ENCODE data around the gene YDJC.
"Not testable (repeated sequence)": the region's sequence is repeated elsewhere in the genome, so short reads cannot be mapped to it uniquely, and the experiment has no call there.

YDJC gene

DNA sequence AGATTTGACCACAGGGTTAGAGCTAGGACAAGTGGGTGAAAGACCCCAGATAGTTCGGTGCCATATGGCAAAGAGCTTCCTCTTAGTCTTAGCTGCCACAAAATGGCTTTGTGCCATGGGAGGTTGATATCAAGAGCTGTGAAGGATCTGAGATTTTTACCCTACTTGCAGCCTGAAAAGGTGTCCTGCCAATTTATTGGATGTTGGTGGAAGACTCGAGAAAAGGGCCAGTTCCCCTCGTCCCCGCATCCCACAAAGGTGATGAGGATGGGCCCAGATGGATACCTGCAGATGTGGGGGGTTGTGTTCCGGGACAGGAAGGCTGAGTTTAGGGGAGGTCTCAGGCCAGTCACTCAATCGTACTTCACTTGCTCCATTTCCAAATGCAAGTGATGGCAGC lies 27.2 kb downstream of the YDJC start:
- no peak for DNase-seq

DNA sequence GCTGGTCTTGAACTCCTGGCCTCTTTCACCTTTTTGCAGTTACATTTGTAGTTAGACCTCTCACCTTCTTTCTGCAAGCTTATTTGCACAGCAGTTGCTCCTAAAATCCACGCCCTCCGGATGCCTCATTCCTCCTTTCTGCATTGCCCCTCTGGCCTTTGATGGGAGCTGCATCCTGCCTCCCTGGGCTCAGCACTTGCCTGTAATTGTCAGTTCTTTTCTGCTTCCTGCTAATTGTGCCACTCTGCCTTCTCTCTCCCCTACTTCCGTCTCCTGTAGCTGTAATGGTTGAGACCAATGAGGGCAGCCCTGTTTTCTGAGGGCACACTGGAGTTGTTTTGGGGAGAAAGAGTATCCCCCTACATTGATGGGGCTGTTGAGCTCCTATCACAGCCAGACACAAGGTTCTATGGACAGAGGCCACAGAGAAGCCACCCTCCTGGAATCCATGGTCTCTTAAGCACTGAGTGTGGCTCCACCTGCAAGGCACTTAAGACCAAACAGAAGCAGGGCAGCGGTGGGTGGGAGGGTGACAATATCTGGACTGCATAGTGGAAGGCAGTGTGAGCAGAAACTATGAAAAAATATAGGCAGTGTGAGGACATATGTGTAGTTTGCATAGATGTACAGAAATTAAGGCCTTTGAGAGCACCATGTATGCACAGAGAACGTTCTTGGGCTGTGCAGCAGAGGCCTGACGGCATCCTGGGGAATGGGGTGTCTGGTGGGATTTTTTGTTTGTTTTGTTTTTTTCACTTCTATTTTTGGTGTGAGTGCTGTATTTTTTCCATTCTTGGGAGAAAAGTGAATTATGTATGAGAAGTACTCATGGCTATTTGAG lies 30.5 kb downstream of the YDJC start:
- DNase-seq, result no peak

DNA sequence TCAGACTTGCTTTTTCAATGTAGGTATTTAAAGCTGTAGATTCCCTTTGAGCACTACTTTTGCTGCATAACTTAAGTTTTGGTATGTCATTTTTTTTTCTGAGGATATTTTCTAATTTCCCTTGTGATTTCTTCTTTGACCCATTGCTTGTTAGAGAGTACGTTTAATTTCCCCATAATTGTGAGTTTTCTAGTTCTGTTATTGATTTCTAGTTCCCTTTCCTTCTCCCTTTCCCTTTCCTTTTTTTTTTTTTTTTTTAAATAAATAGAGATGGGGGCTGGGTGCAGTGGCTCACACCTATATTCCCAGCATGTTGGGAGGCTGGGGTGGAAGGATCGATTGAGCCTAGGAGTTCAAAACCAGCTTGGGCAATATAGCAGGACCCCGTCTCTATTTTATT lies 31.5 kb downstream of the YDJC start:
- DNase-seq, result no peak

DNA sequence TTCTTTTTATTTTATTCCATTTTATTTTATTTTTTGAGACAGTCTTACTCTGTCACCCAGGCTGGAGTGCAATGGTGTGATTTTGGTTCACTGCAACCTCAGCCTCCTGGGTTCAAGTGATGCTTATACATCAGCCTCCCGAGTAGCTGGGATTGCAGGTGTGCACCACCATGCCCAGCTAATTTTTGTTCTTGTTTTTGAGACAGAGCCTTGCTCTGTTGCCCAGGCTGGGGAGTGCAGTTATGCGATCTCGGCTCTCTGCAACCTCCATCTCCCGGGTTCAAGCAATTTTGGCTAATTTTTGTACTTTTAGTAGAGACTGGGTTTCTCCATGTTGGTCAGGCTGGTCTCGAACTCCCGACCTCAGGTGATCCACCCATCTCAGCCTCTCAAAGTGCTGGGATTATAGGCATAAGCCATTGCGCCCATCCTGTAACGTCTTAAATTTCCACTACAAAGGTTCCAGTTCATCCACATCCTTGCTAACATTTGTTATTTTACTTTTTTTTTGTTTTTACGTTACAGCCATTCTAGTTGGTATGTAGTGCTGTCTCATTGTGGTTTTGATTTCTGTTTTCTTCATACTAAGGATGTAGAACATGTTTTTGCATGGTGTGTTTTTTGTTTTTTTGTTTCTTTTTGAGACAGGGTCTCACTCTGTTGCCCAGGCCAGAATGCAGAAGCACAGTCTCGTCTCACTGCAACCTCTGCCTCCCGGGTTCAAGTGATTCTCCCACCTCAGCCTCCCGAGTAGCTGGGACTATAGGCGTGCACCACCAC lies 33.3 kb downstream of the YDJC start:
- DNase-seq, result not testable (repeated sequence)

DNA sequence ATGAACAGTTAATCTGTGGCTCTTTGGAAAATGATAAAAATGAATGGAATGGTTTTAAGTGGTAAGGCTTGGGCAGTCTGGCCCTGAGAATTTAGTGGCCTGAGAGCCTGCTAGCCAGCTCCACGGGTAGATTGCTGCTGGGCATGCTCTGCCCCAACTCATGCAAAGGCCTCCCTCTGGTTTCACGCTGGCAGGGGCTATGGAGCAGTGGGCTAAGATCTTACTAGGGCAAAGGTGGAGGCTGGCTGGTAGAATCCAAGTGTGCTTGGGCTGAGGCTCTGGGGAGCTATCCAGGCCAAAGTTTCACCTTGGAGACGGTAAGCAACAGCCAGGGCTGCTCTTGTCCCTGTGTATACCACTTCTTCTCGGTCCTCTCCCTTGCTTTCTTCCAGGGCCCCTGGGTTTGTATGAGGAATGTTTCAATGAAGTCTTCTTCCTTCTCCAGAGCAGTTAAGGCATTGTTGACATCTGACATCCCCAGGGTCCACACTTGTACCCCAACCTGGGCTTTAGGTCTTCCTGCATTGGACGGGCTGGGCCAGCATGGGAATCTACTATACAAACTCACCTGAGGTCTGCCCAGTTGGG lies 34.9 kb downstream of the YDJC start:
- DNase-seq, result no peak

DNA sequence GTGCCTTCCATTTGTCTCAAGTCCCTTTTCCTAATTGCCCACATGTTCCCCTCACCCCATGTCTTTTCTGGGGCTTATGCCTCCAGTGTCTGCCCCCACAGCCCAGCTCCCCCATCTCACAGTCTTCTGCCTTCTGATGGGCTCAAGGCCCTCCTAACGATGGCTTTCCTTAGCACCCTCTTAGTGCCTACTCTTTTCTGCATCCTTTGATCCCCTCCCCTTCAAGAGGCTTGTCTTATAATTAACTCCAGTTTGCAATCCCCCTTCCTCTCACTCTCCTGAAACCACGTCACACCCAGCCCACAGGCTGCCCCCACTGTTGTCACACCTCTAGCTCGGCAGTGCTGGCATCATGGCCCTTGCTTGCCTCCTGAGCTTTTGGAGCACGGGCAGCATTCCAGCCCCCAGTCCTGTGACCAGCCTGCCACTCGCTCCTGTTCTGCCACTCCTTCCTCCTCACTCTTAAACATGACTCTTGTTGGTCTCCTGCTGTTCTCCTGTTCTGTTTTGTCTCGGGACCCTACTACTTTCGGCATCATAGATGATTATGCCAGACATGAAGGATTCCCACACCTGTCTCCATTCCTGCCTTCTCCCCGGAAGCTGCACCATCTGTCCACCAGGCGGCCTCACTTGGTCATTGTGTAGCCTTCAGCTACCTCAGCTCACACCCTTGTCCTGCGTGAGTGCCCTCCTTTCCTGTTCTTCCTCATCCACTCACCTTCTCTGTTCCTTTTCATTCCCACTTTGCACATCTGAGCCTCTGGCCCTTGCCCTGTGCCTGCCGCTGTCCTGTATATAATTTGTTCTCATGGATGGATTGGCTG lies 36.2 kb downstream of the YDJC start:
- DNase-seq, result no peak

DNA sequence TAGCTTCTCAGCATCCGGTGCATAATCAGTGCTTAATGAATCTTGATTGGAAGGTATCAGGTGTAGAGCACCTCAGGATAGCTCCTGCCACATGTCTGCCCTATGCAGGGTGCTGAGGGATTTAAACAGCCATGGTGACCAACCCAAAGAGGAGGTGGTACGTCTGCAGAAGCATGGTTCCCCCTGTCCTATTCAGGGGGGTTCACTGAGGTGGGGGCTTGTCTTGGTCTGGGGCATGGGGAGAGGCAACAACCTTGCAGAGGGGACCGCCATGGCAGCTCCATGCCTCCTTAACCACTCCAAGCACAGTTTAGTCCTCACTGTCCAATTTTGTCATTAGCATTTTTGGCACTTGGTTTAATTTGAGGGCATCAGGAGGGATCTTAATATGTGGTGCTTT lies 37.4 kb downstream of the YDJC start:
- DNase-seq, result no peak

DNA sequence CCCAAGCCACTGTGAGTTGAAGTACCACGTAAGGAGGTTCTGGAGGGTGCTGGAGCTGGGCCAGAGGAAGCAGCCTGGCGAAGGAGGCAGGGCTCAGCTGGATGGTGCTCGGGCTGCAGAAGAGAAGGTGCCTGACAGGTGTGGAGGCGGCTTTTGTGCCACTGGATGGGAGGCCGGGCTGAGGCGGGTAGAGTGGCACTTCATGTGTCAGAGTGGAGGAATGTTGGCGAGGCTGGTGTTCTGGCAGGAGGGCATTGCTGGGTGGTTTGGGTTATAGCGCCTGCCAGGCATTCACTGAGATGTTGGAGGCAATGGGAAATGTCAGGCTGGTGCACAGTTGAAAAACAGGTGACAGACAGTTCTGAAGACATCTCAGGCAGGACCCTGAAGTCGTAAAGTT lies 38.1 kb downstream of the YDJC start:
- no peak for DNase-seq

DNA sequence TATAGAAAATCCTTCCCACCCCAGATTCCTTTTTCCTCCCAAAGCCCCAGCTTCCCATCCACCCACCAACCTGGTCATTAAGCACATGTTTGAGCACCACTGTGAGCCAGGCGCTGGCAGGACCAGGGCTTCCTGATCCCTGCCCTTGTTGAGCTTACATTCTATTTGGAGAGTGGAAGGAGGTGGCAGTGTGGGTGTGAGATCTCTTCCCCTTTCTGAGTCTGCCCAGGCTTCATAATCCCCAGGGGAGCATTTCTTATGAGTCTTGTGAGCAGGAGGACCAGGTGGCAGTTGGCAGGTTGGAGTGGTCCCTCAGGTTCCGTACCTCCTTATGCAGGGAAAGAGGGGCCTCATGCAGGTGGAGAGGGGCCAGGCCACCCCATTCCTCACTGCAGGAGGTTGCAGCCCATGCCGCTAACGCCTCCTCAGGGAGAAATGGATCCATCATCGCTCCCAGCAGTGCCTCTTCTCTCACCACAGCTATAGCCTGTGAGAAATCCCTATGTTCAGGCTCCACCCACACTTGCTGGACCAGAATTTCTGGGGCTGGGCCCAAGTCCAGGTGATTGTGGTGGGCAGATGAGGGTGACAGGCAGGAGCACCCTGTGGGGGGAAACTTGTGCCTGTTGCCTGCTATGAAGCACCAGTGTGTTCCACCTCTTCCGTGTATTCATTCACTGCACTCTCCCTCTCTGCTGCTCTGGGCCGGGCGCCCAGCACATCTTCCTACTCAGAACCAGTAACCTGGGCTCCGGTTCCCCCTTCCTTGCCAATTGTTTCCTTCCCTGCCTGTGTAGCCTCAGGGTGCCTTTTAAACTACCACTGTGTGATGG lies 38.8 kb downstream of the YDJC start:
- no peak for DNase-seq

DNA sequence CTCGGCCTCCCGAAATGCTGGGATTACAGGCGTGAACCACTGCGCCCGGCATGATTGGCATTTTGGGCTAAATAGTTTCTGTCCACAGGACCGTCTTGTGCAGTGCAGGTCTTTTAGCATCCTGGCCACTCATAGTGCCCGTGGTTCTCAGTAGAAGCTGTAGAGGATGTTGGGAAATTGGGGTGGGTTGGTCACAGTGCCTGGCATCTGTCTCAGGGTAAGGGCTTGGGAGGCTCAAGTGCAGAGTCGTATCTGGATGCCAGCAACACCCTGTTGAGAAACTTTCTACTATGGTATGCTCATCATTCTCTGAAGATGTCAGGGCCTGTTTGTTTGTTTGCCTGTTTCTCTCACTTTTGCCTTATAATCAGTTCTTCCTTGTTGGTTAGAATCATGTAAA lies 40.4 kb downstream of the YDJC start:
- DNase-seq, result no peak

DNA sequence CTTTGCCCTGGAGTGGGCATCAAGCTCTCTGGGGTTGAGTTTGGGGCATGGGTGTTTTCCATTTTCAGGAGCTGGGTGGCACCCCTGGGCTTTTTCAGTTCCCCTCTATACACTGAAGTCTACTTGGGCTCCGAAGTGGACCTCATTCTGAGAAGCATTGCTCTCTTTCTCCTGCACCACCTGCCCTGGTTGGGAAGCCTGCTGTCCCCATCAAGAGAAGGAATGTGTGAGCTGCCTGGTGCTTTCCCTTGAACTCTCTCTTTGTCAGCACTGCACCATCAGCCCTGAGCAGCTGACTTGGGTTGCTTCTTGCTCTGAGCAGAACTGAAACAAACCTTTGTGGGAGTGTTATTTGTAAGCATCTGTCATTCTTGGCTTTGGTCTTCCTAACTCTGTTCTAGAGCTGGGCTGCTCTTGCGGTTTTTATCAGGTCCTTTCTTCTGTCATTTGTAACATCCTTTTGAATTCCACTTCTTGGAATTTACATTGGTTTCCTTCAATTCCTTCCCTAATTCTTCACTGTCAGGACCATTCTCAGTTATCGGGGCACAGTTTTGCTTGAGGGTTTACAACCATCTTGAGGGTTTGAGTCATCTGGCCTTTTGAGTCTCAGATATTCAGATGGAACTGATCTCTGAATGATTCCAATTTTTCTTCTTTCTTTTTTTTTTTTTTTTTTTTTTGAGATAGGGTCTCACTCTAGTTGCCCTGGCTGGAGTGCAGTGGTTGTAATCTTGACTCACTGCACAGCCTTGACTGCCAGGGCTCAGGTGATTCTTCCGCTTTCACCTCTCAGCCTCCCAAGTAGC lies 41.8 kb downstream of the YDJC start:
- peak in 1 of 2 experiments; percentile 53 for DNase-seq

DNA sequence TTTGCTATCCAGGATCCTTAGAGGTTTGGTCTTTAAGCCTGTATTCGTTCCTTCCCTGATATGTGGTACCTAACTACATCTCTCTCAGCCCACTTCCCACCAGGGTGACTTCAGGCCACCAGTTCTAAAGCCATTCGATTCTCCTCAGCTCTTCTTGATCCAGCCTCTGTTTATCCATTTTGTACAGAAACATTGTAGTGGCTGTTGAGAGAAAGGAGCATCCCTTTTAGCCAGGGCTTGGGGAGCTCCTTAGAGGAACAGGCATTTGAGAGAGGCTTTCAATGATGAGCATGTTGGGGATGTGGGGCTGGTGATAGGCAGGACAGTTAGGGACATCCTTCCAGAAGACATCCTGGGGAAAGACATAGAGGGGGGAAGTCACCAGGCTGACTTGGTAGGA lies 44.4 kb downstream of the YDJC start:
- no peak for DNase-seq

DNA sequence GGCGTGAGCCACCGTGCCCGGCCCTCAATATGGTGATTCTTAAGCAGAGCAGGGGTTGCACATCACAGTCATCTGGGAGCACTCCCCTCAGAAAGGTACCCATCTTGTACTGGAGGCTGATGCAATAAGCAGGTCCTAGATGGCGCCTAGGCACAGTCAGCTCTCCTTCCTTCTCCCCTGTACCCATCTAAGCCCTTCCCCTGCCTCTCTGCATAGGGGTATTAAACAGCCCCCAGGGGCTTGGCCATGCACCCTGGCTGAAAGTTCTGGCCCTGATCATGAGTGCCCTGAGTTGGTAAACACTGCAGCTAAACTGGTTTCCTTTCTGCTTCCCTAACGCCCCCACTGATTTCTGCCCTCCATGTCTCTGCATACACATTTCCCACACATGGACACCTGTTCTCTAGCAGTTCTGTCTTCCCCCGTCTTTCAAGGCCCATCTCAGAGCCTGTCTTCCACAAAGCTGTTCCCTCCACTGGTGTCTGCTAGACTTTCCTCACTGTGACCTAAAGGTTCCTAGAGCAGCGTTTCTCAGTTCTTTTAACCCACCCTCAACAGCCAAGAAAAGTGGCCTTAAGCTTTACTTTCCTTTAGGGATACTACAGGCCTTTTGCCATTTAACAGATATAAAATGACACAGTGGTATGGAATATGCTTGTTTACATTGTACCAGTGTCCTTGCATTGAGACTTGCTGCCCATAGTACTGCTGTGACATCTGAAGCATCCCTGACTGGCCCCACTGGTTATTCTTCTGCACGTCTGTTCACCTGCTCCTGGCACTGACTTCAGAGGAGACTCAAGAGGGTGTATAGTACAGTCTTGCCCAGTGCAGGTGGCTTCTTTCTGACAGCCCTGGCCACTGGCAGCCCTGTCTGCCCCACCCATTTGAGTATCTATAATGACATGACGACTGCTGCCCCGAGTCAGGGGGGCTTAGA lies 46.8 kb downstream of the YDJC start:
- DNase-seq, result no peak

DNA sequence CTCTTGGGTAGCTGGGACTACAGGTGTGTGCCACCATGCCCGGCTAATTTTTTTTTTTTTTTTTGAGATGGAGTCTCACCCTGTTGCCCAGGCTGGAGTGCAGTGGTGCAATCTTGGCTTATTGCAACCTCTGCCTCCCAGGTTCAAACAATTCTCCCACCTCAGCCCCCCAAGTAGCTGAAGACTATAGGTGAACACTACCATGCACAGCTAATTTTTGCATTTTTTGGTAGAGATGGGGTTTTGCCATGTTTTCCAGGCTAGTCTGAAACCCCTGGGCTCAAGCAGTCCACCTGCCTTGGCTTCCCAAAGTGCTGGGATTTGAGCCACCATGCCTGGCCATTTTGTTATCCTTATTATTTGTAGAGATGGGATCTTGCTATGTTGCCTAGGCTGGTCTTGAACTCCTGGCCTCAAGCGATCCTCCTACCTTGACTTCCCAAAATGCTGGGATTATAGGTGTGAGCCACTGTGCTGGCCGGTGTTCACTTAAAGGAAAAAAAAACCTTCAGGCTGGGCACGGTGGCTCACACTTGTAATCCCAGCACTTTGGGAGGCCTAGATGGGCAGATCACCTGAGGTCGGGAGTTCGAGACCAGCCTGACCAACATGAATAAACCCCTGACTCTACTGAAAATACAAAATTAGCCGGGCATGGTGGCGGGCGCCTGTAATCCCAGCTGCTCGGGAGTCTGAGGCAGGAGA lies 48.7 kb downstream of the YDJC start:
- not testable (repeated sequence) for DNase-seq

DNA sequence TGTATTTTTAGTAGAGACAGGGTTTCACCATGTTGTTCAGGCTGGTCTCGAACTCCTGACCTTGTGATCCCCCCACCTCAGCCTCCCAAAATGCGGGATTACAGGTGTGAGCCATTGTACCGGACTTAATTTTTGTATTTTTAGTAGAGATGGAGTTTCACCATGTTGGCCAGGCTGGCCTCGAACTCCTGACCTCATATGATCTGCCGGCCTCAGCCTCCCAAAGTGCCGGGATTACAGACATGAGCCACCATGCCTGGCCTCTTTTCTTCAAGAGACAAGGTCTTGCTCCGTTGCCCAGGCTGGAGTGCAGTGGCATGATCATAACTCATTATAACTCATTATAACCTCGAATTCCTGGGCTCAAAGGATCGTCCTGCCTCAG lies 49.2 kb downstream of the YDJC start:
- not testable (repeated sequence) for DNase-seq

DNA sequence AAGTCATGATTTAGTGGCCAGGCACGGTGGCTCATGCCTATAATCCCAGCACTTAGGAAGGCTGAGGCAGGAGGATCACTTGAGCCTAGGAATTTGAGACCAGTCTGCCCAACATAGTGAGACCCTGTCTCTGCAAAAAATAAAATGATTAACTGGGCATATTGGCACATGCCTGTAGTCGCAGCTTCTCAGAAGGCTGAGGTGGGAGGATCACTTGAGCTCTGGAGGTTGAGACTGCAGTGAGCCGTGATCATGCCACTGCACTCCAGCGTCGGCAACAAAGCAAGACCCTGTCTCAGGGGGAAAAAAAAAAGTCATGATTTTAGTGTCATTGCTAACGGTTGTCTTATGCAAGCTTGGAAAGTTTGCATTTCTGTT lies 50.4 kb downstream of the YDJC start:
- no peak for DNase-seq
